ENCODE data around the gene RGS6.

DNA sequence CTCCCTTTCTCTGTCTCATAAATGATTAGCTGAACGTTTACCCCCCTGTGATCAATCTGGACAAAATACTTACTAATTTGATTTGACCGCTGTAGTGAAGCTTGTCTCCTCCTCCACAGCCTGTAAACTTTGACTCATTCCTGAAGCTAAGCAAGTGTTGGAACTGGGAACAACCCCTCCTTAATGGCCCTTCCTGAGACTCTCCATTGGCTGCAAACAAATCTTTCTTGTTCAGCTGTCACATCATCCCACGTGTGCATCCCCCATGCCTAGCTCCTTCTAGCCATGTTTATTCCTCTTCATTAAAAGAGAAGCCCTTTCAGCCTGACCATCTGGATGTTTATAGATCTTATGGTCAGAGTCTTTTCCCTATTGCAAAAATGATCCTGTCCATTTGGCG, 281.2 kb downstream of the RGS6 start:
- TF ChIP-seq, protein P1, sequence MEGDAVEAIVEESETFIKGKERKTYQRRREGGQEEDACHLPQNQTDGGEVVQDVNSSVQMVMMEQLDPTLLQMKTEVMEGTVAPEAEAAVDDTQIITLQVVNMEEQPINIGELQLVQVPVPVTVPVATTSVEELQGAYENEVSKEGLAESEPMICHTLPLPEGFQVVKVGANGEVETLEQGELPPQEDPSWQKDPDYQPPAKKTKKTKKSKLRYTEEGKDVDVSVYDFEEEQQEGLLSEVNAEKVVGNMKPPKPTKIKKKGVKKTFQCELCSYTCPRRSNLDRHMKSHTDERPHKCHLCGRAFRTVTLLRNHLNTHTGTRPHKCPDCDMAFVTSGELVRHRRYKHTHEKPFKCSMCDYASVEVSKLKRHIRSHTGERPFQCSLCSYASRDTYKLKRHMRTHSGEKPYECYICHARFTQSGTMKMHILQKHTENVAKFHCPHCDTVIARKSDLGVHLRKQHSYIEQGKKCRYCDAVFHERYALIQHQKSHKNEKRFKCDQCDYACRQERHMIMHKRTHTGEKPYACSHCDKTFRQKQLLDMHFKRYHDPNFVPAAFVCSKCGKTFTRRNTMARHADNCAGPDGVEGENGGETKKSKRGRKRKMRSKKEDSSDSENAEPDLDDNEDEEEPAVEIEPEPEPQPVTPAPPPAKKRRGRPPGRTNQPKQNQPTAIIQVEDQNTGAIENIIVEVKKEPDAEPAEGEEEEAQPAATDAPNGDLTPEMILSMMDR (IDR thresholded peaks at IDR 0.05; ENCODE audit: low read depth, low read length, missing input control) = no peak
- TF ChIP-seq SP1 (IDR thresholded peaks at IDR 0.05) = no peak
- TF ChIP-seq RAD21 (IDR thresholded peaks at IDR 0.05) = no peak
- TF ChIP-seq, protein P2, sequence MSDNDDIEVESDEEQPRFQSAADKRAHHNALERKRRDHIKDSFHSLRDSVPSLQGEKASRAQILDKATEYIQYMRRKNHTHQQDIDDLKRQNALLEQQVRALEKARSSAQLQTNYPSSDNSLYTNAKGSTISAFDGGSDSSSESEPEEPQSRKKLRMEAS (IDR thresholded peaks at IDR 0.05) = no peak
- TF ChIP-seq, protein P3, sequence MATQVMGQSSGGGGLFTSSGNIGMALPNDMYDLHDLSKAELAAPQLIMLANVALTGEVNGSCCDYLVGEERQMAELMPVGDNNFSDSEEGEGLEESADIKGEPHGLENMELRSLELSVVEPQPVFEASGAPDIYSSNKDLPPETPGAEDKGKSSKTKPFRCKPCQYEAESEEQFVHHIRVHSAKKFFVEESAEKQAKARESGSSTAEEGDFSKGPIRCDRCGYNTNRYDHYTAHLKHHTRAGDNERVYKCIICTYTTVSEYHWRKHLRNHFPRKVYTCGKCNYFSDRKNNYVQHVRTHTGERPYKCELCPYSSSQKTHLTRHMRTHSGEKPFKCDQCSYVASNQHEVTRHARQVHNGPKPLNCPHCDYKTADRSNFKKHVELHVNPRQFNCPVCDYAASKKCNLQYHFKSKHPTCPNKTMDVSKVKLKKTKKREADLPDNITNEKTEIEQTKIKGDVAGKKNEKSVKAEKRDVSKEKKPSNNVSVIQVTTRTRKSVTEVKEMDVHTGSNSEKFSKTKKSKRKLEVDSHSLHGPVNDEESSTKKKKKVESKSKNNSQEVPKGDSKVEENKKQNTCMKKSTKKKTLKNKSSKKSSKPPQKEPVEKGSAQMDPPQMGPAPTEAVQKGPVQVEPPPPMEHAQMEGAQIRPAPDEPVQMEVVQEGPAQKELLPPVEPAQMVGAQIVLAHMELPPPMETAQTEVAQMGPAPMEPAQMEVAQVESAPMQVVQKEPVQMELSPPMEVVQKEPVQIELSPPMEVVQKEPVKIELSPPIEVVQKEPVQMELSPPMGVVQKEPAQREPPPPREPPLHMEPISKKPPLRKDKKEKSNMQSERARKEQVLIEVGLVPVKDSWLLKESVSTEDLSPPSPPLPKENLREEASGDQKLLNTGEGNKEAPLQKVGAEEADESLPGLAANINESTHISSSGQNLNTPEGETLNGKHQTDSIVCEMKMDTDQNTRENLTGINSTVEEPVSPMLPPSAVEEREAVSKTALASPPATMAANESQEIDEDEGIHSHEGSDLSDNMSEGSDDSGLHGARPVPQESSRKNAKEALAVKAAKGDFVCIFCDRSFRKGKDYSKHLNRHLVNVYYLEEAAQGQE (IDR thresholded peaks at IDR 0.05) = no peak
- no peak for TF ChIP-seq YY1 (IDR thresholded peaks at IDR 0.05)
- no peak for TF ChIP-seq JUND (IDR thresholded peaks at IDR 0.05)
